HL-60 (cell line): ENCODE results near the gene AKAP3.

ENCODE experiments used
- SPI1 ChIP-seq: IDR thresholded peaks from 2 replicates; pipeline ENCODE4 v1.6.1; 2012; ENCODE audit warnings: low read depth, mild to moderate bottlenecking, borderline replicate concordance
- TF ChIP-seq, protein P1 (sequence below): IDR thresholded peaks from one replicate; pipeline ENCODE4 v1.5.1; 2011; ENCODE audit warnings: low read length, control low read depth, inconsistent platforms; ENCODE audit not compliant: insufficient read depth

DNA sequence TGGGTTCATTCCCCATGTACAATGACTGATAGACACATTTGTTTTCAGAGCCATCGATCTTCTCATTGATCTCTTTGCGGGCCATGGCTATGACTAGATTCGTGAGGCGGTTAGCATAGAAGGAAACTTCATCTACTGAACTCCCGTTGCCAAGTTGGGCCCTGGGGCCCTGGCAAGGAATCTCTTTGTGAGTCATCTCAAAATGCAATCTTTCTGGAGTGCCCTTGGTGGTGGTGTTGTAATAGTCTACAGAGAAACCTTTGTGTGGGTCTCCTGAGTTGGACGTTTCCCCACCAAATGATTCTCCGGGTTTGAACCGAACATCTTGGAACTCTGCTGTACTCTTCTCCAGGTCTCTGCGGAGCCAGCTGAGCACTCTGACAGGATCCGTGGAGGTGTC is 20.4 kb downstream of the AKAP3 start:
- TF ChIP-seq, protein P1, sequence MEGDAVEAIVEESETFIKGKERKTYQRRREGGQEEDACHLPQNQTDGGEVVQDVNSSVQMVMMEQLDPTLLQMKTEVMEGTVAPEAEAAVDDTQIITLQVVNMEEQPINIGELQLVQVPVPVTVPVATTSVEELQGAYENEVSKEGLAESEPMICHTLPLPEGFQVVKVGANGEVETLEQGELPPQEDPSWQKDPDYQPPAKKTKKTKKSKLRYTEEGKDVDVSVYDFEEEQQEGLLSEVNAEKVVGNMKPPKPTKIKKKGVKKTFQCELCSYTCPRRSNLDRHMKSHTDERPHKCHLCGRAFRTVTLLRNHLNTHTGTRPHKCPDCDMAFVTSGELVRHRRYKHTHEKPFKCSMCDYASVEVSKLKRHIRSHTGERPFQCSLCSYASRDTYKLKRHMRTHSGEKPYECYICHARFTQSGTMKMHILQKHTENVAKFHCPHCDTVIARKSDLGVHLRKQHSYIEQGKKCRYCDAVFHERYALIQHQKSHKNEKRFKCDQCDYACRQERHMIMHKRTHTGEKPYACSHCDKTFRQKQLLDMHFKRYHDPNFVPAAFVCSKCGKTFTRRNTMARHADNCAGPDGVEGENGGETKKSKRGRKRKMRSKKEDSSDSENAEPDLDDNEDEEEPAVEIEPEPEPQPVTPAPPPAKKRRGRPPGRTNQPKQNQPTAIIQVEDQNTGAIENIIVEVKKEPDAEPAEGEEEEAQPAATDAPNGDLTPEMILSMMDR: no peak
- no peak for TF ChIP-seq SPI1
